Activated CD4-positive, alpha-beta T cell treated with anti-CD3 and anti-CD28 coated beads, Interleukin-2, amount 10 ng/mL, durations not matched to agents 7 days and 5 days (primary cell): Measurements from ENCODE around the gene ZYG11B. TPM values are rescaled to one million over a fixed set of nuclear protein-coding genes. Genes with fewer than 3 reads are reported as not detected.
"Not testable (repeated sequence)": the region's sequence is repeated elsewhere in the genome, so short reads cannot be mapped to it uniquely, and the experiment has no call there.

Experiments used
- CTCF ChIA-PET: fragments of 350-600 bp; sonication (Branson Sonifier 250); formaldehyde crosslinking; loops from one replicate; lab custom pipeline; 2021; ENCODE audit warnings: antibody characterized with exemption; lab: Charles Lee
- POLR2A ChIA-PET: fragments of 350-600 bp; sonication (Branson Sonifier 250); formaldehyde crosslinking; loops from one replicate; lab custom pipeline; 2021; ENCODE audit warnings: antibody characterized with exemption; lab: Charles Lee
- DNase-seq: peaks from one replicate; pipeline ENCODE4 v3.0.0-alpha.2; 2020
- H3K27ac Mint-ChIP-seq: one replicate; pipeline ENCODE4 v1.8.0; 2021; ENCODE audit warnings: mild to moderate bottlenecking, moderate library complexity, mixed read lengths
- H3K27me3 Mint-ChIP-seq: one replicate; pipeline ENCODE4 v1.8.0; 2021; ENCODE audit warnings: mixed read lengths
- H3K36me3 Mint-ChIP-seq: one replicate; pipeline ENCODE4 v1.8.0; 2021; ENCODE audit warnings: low read depth, mixed read lengths
- H3K4me1 Mint-ChIP-seq: one replicate; pipeline ENCODE4 v1.8.0; 2021; ENCODE audit warnings: mixed read lengths
- H3K4me3 Mint-ChIP-seq: one replicate; pipeline ENCODE4 v1.8.0; 2021; ENCODE audit warnings: mild to moderate bottlenecking, moderate library complexity, mixed read lengths
- H3K9me3 Mint-ChIP-seq: one replicate; pipeline ENCODE4 v1.8.0; 2021; ENCODE audit warnings: mixed read lengths
- total RNA-seq, 2 experiments: library from RNA; stranded (reverse); gene quantifications; one replicate each; pipeline ENCODE4 v1.2.3, GENCODE V29; 2021

ZYG11B gene
- 10 to 100 TPM; 14.5 to 14.8 TPM for total RNA-seq

DNA sequence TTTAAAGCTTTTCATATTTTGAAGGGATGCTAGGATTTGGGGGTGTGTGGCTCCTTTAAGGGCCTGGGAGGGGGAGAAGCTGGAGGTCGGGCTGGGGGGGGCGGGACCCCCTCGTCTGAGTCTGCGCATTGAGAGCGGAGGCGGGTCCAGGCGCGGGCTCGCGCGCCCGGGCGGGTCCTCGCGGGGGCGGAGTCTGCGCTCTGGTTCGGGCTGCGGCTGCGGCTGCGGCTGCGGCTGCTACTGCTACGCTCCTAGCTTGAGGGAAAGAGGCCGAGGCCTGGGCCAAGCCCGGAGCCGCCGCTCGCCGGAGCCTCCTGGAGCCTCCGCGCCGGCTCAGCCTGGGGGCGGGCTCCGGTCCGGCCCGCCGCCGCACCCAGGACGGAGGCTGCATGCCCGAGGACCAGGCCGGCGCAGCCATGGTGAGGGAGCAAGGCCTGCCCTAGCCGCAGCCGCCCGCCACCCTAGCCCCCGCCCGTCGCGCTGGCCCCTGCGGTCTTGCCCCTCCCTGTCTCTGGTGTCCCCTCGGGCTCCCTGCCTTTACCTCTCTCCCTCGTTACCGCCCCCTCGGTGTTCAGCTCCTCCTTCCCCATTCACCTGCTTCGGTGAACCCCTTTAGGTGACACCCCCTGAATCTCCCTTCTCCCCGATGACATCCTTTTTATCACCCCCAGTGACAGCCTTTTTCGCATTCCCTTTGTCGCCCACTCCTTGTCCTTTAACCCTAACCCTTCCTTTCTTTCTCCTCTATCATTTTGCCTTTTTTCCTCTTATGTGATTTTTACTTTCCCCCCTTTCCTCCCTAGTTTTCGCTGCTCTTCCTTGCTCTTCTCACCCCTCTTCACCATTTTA is at the start of gene ZYG11B:
TSS of gene ZYG11B (plus strand) at position 189 of the 849 bp plus-strand sequence. CDS start at position 390, 201 bp downstream.
- Mint-ChIP-seq H3K9me3 (no peaks in the 10 kb centered on the region), H3K36me3 (peaks cover 2% of the 10 kb centered on the region), H3K4me1 (peaks cover 38% of the 10 kb centered on the region), H3K4me3 (peak within 1 kb of the TSS; percentile 86), H3K27ac (peak within 1 kb of the TSS; percentile 90), H3K27me3 (no peaks in the 10 kb centered on the region)
- ChIA-PET CTCF (interaction anchor here (0.5 to 1.2 kb wide), 6 partner anchors 10 to 646 kb away, joined by 3 to 4 read pairs (median 3); no protein-coding TSS in a partner anchor), POLR2A (no interaction called here)
- DNase-seq = peak; percentile 92

DNA sequence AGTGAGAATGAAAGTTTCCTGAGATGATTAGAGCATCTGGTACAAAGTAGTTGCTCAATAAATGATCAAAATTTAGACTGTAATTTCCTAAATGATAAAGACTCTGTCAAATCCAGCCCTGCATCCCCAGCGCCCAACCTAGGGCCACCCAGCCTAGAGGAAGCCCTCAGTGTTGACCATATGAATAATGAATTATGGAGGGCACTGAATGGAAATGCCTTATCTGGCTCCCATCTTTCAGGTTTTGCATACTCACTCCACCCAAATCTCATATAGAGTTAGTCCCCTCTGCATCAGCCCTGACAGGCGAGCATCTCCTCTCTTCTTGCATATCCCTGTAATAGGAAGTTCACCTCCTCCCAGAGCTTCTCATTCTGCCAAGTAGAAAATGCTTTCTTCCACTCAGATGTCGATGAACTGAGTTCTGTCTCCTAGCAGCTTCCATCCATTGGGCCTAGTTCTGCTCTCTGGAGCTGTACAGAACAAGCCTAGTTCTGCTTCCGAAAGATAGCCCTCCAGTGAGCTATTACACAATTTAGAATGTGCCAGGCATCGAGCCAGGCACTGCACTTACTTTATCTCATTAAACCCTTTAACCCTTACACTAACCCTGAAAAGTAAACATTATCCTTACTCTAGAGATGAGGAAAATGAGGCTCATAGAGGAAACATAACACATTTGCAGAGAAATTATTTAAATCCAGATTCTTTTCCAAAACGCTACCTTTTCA is 49.0 kb upstream of the ZYG11B start:
- no peak for DNase-seq
- H3K36me3 Mint-ChIP-seq = peaks cover 5% of the 10 kb centered on the region
- no peak overlapping the region for H3K27ac Mint-ChIP-seq
- CTCF ChIA-PET = interaction anchor here (1.2 kb wide), 1 partner anchor 8 kb away, joined by 3 read pairs; no protein-coding TSS in a partner anchor
- no peaks in the 10 kb centered on the region for H3K27me3 Mint-ChIP-seq
- POLR2A ChIA-PET = interaction anchor here (0.6 kb wide), 1 partner anchor 52 kb away, joined by 3 read pairs; no protein-coding TSS in a partner anchor
- H3K4me1 Mint-ChIP-seq = peaks cover 16% of the 10 kb centered on the region
- H3K4me3 Mint-ChIP-seq = no peak overlapping the region
- H3K9me3 Mint-ChIP-seq = no peaks in the 10 kb centered on the region

DNA sequence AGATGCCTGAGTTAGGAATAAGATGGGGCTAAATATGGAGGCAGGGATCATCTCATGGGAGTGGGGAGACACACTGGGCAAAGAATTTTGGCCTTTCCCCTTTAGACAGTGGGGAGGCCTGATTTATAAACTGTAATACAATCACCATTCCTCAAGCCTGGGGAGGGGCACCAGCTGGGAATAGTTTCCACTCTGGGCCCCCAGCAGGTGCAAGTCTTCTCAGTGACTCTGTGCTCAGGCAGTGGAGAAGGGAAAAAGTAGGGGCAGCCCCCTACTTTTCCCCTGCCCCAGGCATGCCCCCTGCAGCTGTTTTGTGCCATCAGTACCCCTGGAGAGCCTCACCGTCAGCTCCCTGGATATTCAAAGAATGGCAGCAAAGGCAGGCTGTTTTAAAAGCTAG is 47.2 kb upstream of the ZYG11B start:
- peaks cover 24% of the 10 kb centered on the region for H3K4me1 Mint-ChIP-seq
- CTCF ChIA-PET = interaction anchor here (0.7 kb wide), 1 partner anchor 316 kb away, joined by 4 read pairs; no protein-coding TSS in a partner anchor
- H3K9me3 Mint-ChIP-seq = peaks cover 5% of the 10 kb centered on the region
- POLR2A ChIA-PET = no interaction called here
- H3K36me3 Mint-ChIP-seq = peaks cover 16% of the 10 kb centered on the region
- no peak overlapping the region for H3K27ac Mint-ChIP-seq
- no peak overlapping the region for H3K4me3 Mint-ChIP-seq
- no peaks in the 10 kb centered on the region for H3K27me3 Mint-ChIP-seq
- DNase-seq = no peak

DNA sequence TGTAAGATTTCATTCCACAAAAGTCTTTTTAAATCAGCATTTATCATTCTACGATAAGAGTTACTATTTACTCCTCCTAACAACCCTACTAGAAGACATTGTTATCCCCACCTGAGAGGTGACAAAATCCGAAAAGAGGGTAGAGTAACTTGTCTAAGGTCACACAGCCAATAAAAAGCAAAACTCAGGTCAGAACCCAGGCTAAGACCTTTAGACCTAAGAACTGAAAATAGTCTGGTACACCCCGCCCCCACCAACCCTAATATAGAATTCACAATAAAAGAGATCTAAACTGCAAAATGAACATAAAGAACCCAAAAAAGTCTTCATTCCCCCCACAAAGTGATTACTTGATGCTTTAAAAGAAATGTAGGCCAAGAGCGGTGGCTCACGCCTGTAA is 46.8 kb upstream of the ZYG11B start:
- Mint-ChIP-seq H3K27me3 (no peaks in the 10 kb centered on the region), H3K9me3 (peaks cover 5% of the 10 kb centered on the region), H3K4me3 (no peak overlapping the region), H3K27ac (no peak overlapping the region), H3K4me1 (peaks cover 19% of the 10 kb centered on the region), H3K36me3 (peaks cover 16% of the 10 kb centered on the region)
- ChIA-PET CTCF (interaction anchor here (1.3 kb wide), 1 partner anchor 12 kb away, joined by 3 read pairs; no protein-coding TSS in a partner anchor), POLR2A (no interaction called here)
- DNase-seq = no peak

DNA sequence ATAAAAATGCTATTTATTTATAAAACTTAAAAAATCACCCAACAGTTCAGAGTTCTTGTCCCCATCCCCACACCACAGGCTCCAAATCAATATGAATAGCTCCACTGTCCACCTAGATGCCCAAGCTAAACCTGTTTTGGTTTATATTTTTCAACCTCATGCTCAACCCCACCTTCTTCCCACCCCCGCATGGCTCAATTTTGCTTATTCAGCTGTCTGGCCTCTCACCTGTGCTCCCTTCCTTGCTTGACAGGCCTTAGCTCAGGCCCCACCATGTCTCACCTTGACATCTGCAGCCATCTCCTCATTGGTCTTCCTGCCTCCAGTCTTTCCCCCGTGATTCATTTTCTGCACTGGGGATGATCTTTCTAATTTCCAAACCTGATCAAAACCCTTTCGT is 45.9 kb upstream of the ZYG11B start:
- H3K27me3 Mint-ChIP-seq = no peaks in the 10 kb centered on the region
- peaks cover 15% of the 10 kb centered on the region for H3K4me1 Mint-ChIP-seq
- H3K9me3 Mint-ChIP-seq = peaks cover 5% of the 10 kb centered on the region
- CTCF ChIA-PET = interaction anchor here (0.7 to 1.3 kb wide), 2 partner anchors 13 to 15 kb away, joined by 3 to 4 read pairs; no protein-coding TSS in a partner anchor
- H3K36me3 Mint-ChIP-seq = peaks cover 13% of the 10 kb centered on the region
- H3K27ac Mint-ChIP-seq = no peak overlapping the region
- H3K4me3 Mint-ChIP-seq = no peak overlapping the region
- POLR2A ChIA-PET = no interaction called here
- no peak for DNase-seq

DNA sequence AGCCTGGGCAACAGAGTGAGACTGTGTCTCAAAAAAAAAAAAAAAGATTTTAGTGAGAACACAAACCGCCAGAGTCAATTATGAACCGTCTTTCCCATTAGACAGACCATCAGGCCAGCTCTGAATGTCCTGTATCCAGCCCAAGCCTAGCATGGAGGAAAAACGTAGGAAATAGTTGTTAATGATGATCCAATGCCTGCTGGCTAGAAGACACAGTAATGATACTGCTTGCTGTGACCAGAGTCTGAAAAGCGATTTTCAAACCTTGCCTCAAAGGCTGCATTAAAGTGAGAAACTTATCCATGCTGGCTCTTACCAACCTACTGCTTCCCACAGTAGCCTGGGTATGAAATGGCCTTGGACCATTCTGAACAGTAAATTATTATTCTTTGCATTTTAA is 45.1 kb upstream of the ZYG11B start:
- no peak for DNase-seq
- Mint-ChIP-seq H3K4me1 (peaks cover 21% of the 10 kb centered on the region), H3K4me3 (no peak overlapping the region), H3K9me3 (peaks cover 5% of the 10 kb centered on the region), H3K36me3 (peaks cover 15% of the 10 kb centered on the region), H3K27ac (no peak overlapping the region), H3K27me3 (no peaks in the 10 kb centered on the region)
- POLR2A ChIA-PET = no interaction called here
- CTCF ChIA-PET = interaction anchor here (0.6 kb wide), 1 partner anchor 252 kb away, joined by 3 read pairs; no protein-coding TSS in a partner anchor

DNA sequence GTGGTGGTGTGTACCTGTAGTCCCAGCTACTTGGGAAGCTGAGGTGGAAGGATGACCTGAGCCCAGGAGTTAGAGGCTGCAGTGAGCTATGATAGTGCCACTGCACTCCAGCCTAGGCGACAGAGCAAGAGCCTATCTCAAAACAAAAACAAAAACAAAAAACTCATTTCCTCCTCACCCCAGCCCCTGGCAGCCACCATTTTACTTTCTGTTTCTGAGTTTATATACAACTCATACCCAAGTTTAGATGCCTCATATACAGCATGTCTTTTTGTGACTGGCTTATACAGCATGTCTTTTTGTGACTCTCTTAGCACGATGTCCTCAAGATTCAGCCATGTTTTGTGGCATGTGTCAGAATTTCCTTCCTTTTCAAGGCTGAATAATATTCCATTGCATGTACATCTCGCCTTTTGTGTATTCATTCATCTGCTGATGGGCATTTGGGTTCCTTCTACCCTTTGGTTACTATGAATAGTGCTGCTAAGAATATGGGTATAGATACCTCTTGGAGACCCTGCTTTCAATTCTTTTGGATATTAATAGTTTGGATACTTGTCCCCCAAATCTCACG is 42.8 kb upstream of the ZYG11B start:
- Mint-ChIP-seq H3K4me1 (peaks cover 23% of the 10 kb centered on the region), H3K27ac (peak overlapping the region; percentile 36), H3K27me3 (no peaks in the 10 kb centered on the region), H3K4me3 (no peak overlapping the region), H3K9me3 (peaks cover 5% of the 10 kb centered on the region), H3K36me3 (peaks cover 27% of the 10 kb centered on the region)
- CTCF ChIA-PET = interaction anchor here (1.6 kb wide), 1 partner anchor 13 kb away, joined by 4 read pairs; no protein-coding TSS in a partner anchor
- POLR2A ChIA-PET = no interaction called here
- DNase-seq = no peak

DNA sequence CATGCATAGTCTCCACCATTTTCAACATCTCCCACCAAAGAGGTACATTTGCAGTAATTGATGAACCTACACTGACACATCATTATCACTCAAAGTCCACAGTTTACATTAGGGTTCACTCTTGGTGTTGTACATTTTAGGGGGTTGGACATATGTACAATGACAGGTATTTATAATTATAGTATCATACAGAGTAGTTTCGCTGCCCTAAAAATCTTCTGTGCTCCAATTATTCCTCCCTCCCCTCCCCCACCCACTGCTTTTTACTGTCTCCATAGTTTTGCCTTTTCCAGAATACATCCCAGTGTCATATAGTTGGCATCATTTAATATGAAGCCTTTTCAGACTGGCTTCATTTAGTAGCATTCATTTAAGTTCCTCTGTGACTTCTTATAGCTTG is 41.7 kb upstream of the ZYG11B start:
- H3K9me3 Mint-ChIP-seq = peaks cover 5% of the 10 kb centered on the region
- H3K36me3 Mint-ChIP-seq = peaks cover 32% of the 10 kb centered on the region
- no peaks in the 10 kb centered on the region for H3K27me3 Mint-ChIP-seq
- H3K27ac Mint-ChIP-seq = no peak overlapping the region
- ChIA-PET CTCF (interaction anchor here (0.8 to 2.2 kb wide), 2 partner anchors 8 to 25 kb away, joined by 3 to 12 read pairs; no protein-coding TSS in a partner anchor), POLR2A (no interaction called here)
- H3K4me1 Mint-ChIP-seq = peaks cover 23% of the 10 kb centered on the region
- no peak for DNase-seq
- H3K4me3 Mint-ChIP-seq = no peak overlapping the region

DNA sequence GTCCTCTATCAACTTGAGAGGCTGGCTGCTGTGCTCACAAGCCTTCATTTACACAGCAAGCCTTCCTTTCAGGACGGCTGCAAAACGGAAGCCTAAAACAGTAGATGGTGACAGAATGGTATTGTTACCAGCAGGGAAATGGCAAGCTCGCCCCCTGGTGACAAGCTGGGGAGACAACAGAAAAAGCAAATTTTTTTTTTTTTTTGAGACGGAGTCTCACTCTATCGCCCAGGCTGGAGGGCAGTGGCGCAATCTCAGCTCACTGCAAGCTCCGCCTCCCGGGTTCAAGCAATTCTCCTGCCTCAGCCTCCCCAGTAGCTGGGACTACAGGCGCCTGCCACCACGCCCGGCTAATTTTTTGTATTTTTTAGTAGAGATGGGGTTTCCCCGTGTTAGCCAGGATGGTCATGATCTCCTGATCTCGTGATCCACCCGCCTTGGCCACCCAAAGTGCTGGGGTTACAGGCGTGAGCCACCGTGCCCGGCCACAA is 39.9 kb upstream of the ZYG11B start:
- not testable (repeated sequence) for H3K9me3 Mint-ChIP-seq, H3K4me3 Mint-ChIP-seq, H3K27me3 Mint-ChIP-seq
- CTCF ChIA-PET = interaction anchor here (0.6 to 2.9 kb wide), 28 partner anchors 8 to 637 kb away, joined by 3 to 15 read pairs (median 4); partner anchors contain the start of genes COA7, ORC1 and PRPF38A
- Mint-ChIP-seq H3K27ac (peak overlapping the region; percentile 80), H3K4me1 (peaks cover 23% of the 10 kb centered on the region), H3K36me3 (peaks cover 34% of the 10 kb centered on the region)
- DNase-seq = peak; percentile 90
- POLR2A ChIA-PET = interaction anchor here (1.0 kb wide), 1 partner anchor 133 kb away, joined by 14 read pairs; the partner anchor contains the start of gene TUT4

DNA sequence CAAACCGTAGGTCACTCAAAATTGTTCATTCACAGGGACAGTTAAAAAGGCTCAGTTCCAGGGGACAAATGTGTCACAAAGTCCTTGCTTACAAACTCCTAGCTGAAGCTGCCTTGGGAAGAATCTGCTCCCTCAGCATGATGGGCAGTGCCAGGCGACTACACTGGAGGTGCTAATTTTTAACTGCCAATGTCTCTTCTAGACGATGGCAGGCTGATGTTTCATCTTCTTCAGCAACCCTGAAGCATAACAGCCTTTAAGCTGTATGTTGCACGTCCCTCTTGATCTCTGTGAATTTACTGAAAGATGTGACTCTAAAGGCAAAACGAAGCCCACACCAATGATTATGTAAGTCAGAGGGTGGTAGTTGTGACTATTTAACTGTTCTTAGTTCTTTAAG is 39.4 kb upstream of the ZYG11B start:
- Mint-ChIP-seq H3K36me3 (peaks cover 37% of the 10 kb centered on the region), H3K4me3 (no peak overlapping the region), H3K4me1 (peaks cover 23% of the 10 kb centered on the region), H3K27ac (no peak overlapping the region), H3K27me3 (no peaks in the 10 kb centered on the region), H3K9me3 (peaks cover 5% of the 10 kb centered on the region)
- POLR2A ChIA-PET = no interaction called here
- CTCF ChIA-PET = interaction anchor here (0.6 to 2.9 kb wide), 22 partner anchors 7 to 622 kb away, joined by 3 to 15 read pairs (median 4); partner anchors contain the start of genes COA7, ORC1 and PRPF38A
- DNase-seq = no peak

DNA sequence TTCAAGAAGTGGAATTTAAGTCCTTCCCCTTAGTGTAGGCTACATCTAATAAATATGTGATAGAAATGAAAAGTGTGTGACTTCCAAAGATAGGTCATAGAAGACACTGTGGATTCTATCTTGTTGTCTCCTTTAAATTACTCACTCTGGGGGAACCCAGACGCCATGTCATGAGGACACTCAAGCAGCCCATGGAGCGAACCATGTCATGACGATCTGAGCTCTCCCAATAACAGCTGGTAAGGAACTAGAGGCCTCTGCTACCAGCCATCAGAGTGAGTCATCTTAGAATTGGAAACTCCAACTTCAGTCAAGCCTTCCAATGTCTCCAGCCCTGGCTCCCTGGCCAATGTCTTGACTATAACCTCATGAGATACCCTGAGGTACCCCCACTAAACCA is 34.4 kb upstream of the ZYG11B start:
- ChIA-PET CTCF (no interaction called here), POLR2A (no interaction called here)

DNA sequence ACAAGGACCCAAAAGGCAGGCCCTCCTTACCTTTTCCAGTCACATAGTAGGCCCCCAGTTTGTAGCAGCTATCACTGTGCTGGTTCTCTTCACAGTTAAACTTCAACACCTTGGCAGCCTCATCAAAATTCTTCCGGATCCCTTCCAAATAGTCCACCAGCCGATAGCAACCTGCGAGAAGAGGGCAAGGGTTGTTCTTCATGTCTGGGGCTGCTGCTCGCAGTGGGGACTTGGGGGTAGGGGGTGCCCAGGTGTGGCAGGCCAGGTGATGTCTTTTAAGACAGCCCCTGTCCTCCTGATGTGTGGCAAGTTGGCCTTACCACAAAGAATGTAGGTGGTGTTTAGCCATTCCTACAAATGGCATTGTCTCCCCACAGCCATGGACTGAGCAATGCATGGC is 33.6 kb upstream of the ZYG11B start:
- no peak for DNase-seq
- no peak overlapping the region for H3K4me3 Mint-ChIP-seq
- POLR2A ChIA-PET = no interaction called here
- peaks cover 19% of the 10 kb centered on the region for H3K4me1 Mint-ChIP-seq
- no peaks in the 10 kb centered on the region for H3K9me3 Mint-ChIP-seq
- no peaks in the 10 kb centered on the region for H3K27me3 Mint-ChIP-seq
- H3K36me3 Mint-ChIP-seq = peaks cover 24% of the 10 kb centered on the region
- CTCF ChIA-PET = interaction anchor here (0.7 kb wide), 1 partner anchor 37 kb away, joined by 4 read pairs; no protein-coding TSS in a partner anchor
- H3K27ac Mint-ChIP-seq = no peak overlapping the region

More for the DNA sequence above, 34.4 kb upstream of the ZYG11B start:
- Mint-ChIP-seq H3K27me3 (no peaks in the 10 kb centered on the region), H3K4me1 (peaks cover 13% of the 10 kb centered on the region), H3K4me3 (no peak overlapping the region), H3K27ac (no peak overlapping the region), H3K9me3 (no peaks in the 10 kb centered on the region), H3K36me3 (peaks cover 29% of the 10 kb centered on the region)
- no peak for DNase-seq
